HG02870 (cell line): Measurements from ENCODE around the gene KPNA4.
A peak's percentile ranks its signal among the peaks of the same experiment; 100 is the strongest.
"Not testable (repeated sequence)": the region's sequence is repeated elsewhere in the genome, so short reads cannot be mapped to it uniquely, and the experiment has no call there.

Experiments
- ATAC-seq: cut with Tn5 transposase; IDR thresholded peaks from one replicate; pipeline ENCODE4 v1.9.1; 2021; ENCODE audit warnings: mild to moderate bottlenecking, moderate library complexity; ENCODE audit not compliant: unreplicated experiment

Gene KPNA4

DNA sequence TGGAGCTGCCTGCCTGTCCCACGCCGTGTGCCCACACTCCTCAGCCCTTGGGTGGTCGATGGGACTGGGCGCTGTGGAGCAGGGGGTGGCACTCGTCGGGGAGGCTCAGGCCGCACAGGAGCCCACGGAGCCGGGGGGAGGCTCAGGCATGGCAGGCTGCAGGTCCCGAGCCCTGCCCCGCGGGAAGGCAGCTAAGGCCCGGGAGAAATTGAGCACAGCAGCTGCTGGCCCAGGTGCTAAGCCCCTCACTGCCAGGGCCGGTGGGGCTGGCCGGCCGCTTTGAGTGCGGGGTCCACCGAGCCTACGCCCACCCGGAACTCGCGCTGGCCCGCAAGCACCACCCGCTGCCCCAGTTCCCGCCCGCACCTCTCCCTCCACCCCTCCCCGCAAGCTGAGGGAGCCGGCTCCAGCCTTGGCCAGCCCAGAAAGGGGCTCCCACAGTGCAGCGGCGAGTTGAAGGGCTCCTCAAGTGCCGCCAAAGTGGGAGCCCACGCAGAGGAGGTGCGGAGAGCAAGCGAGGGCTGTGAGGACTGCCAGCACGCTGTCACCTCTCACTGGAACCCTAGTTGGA, 8.7 kb upstream of the KPNA4 start:
- not testable (repeated sequence) for ATAC-seq

DNA sequence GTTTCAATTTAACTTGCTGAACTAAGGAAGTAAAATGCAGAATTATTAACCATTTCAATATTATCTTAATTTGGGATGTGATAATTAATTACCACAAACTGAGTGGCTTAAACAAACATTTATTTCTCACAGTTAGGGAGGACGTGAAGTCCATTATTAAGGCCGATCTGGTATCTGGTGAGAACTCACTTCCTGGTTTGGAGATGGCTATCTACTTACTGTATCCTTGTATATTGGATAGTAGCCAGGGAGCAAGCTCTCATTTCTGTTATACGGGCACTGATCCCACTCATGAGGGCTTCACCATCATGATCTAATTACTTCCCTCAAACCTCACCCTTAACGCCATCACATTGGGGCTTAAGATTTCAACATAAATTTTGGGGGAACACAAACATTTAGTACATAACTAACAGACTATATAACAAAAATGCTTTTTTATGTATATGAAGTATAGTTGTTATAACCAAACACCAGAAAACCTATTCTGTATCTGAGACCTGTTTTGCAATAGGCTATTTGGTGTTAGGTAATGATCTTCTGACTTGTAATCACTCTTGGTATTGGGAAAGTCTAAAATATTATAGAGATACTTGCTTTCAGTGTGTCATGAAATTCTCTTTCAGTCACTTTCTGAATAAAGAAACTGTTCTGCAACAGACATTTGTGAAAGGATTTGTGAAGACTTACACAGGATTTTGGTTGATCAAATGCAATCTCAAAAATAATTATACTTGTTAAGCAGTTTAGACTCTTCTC, 4.7 kb upstream of the KPNA4 start:
- ATAC-seq: no peak

DNA sequence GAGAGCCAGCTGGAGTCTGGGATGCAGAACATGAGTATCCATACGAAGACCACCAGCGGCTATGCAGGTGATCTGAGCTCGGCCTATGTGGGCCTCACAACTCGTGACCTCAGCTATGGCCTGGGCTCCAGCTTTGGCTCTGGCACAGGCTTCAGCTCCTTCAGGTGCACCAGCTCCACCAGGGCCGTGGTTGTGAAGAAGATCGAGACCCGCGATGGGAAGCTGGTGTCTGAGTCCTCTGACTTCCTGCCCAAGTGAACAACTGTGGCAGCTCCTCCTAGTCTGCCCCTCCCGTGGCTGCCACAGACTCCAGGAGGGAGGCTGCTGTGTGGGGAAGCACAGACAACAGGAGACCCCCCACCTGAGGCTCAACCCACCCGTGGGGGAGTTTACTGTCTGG, 3.6 kb upstream of the KPNA4 start:
- ATAC-seq: no peak

DNA sequence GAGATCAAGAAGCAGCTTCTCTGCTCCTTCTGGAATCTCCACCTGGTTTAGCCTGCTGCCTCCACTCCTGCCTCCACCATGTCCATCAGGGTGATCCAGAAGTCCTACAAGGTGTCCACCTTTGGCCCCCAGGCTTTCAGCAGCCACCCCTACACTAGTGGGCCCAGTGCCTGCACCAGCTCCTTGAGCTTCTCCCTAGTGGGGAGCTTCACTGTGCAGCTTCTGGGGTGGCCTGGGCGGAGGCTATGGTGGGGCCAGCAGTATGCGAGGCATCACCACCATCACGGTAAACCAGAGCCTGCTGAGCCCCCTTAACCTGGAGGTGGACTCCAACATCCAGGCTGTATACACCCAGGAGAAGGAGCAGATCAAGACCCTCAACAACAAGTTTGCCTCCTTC, 2.4 kb upstream of the KPNA4 start:
- ATAC-seq: no peak

DNA sequence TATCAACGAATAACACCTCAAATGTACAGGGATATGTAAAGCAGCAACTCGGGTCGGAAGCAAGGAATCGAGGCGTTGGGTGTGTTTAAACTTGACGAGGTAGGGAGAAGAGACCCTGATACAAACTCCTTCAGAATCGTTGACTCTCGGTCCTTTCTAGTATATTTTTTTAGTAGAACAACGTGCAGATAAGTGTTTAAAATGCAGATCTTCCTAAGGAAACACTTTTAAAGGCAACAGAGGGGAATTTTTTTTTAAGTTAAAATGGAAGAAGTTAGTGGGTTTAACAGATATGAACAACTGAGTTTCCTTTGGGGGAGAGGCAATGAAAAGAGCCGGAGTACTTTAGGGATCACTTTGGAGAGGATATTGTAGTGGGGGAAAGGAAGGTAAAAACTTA, 1.1 kb upstream of the KPNA4 start:
- no peak for ATAC-seq

- peak; percentile 43 for ATAC-seq
Measured at GRCh38 chr3:160564949-160565441, 376 bp downstream of the KPNA4 start.

DNA sequence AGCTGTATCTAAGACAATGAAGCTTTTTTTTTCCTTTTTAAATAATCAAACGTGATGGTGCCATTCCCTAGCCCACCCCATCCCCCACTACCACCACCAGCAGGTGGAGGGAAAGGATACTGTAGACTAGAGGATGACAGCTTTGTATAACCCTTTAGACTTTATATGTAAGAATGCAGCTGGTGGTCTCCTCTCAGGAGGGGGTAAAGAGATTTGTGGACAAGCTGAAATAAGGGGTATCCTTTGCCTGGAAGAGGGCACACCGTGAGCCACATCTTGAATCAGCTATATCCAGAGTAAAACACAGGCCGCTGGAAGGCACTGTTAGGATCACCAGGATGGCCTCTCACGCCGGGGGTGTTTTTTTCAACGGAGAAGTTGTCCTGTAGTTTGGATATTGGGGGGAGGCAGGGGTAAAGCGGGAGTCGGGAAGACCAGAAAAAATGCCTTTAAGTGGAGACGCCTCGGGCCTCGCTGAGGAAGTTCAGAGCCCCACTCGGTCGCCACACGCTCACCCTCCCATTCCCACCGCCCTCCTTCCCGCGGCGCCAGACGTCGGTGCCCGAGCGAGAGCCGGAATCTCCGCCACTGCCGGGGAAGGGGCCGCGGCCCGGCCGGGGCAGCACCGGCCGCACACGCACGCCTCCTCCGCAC, 986 bp downstream of the KPNA4 start:
- ATAC-seq: no peak

GRCh38 chr3:160562952-160563351, 2.4 kb downstream of the KPNA4 start:
- no peak for ATAC-seq

DNA sequence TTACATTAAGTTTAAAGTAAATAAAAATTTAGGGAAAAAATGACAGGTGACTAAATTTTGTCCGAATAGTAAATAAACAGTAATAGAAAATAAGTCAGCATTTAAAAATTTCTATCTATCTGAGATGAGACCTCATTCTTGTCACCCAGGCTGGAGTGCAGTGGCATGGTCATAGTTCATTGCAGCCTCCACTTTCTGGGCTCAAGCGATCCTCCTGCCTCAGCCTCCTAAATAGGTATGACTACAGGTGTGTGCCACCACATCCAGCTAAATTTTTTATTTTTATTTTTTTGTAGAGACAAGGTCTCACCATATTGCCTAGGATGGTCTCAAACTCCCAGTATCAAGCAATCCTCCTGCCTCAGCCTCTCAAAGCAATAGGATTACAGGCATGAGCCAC, 7.8 kb downstream of the KPNA4 start:
- ATAC-seq: no peak

DNA sequence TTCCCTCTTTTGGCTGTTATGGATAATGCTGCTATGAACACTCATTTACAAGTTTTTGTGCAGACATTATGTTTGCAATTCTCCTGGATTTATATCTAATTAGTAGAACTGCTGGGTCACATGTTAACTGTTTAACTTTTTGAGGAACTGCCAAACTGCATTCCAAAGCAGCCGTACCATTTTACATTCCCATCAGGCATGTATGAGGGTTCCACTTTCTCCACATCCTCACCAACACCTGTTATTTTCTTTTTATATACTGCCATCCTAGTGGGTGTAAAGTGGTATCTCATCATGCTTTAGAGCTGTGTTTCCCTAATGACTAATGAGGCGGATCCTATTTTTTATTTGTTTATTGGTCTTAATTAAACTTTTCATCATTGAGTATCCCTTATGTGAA, 9.2 kb downstream of the KPNA4 start:
- no peak for ATAC-seq

DNA sequence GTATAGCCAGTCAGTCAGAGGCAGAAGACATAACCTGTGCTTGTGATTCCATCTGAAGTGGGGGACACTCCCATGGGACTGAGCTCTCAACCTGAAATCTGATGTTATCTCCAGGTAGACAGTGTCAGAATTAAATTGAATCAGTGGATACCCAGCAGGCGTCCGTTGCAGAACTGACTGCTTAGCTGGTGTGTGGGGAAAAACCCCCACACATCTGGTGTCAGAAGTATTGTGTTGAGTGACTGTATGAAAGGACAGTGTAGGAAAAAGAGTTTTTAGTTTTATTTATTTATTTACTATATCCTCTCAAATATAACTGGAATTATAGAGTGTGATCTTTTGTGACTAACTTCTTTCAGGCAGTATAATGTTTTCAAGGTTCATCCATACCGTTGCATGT, 10.4 kb downstream of the KPNA4 start:
- no peak for ATAC-seq

- ATAC-seq: no peak
Measured at GRCh38 chr3:160553827-160554226, 11.5 kb downstream of the KPNA4 start.

DNA sequence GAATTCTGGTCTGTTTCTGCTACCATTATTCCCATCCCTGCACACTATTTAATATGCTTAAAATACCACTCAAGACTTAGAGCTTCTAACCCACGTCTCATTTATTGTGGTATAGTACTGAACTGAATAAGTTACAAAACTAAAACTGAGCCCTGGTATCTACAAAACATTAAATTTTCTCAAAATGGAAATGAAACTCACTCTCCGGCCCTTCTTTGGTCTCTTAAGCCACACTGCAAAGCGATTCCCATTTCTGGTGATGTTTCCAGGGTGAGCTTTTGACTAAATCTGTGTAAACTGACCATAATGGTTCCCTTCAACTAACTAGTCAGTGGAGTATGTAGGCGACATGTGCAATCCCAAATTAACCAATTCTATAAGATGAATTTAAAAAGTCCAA, 18.6 kb downstream of the KPNA4 start:
- peak; percentile 83 for ATAC-seq

DNA sequence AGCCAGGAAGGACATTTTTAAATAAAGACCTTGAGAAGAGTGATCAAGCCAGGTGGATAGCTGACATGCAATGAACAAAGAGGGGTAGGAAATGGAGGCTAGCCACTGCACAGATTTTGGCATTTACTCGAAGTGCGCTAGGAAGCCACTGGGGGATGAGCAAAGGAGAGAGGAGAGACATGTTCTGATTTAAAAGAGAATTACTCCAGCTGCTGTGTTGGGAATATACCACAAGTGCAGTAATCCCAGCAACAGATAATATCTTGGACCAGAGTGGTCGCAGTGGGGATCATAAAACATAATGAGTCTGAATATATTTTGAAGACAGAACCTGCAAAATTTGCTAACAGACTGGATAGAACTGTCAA, 19.9 kb downstream of the KPNA4 start:
- no peak for ATAC-seq

GRCh38 chr3:160544844-160545503, 20.4 kb downstream of the KPNA4 start:
- ATAC-seq: no peak

- ATAC-seq: no peak
Measured at GRCh38 chr3:160540551-160540950, 24.8 kb downstream of the KPNA4 start.

DNA sequence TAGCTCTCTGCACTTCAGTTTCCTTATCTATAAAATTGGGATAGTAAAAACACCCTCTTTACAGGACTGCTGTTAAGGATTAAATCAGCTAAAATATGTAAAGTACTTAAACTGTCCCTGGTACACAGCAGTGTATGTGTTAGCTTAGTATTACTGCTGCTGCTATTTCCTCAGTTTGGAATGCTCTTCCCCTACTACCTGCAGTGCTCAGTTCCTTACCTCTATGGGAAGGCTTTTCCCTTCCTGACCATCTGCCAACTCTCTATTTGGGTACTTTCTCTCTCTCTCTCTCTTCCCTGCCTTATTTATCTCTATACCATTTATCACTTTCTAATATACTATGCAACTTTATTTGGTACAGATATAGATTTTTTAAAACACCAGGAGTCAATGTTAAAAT, 26.5 kb downstream of the KPNA4 start:
- ATAC-seq: no peak

DNA sequence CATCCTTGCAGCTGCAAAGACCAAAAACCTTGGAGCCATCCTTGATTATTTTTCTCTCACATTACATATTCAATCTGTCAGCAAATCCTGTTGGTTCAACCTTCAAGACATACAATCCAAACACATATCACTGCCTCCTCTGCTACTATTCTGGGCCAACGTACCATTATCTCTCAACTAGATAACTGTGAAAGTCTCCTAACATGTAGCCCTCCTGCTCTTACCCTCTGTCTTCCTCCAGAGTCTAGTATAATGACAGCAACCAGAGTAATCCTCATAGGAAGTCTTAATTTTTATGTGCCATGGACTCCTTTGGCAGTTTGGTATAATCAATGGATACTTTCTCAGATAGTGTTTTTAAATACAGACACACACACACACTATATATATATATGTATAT, 27.6 kb downstream of the KPNA4 start:
- no peak for ATAC-seq

DNA sequence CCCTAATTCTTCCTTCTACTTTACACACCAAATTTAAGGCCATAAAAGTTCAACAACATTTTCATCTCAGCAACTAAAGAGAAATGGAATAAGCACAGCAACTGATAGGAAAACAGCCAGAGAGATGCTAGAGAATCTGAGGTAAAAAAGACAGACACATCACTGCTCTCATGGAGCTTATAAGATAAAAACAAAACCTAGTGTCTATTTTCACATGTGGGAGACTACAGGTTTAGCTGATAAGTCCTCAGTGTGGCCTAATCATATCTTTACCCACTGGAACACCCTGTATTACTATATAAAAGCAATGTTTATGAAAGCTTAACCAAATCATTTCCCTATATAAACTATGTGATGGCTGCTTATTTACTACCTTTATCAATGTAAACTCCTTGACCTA, 33.0 kb downstream of the KPNA4 start:
- ATAC-seq: no peak

- no peak for ATAC-seq
Measured at GRCh38 chr3:160531311-160531710, 34.1 kb downstream of the KPNA4 start.

GRCh38 chr3:160516391-160516790, 49.0 kb downstream of the KPNA4 start:
- not testable (repeated sequence) for ATAC-seq

DNA sequence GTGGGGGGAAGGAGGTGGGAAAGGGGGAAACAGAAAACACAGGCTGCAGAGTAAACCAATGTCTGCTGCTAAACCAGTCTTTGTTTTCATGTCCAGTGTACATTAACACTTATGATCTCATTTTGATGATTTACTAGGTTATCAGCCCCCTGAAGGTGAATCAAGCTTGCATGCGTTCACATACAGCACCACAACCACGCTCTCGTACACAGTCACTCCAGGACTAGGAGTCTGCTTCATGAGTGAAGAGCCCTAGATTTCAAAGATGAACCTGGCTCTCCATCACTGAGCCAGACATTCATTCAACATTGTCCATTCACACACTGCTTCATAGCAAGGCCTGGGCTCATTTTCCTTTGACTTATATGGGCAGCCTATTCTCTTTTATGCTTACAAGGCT, 64.0 kb downstream of the KPNA4 start:
- no peak for ATAC-seq
